A673 (cell line): Measurements from ENCODE around the gene FCMR.

Experiments
- CTCF ChIP-seq: fragments of 300-800, 200-600 bp; sonication (generic); conservative IDR thresholded peaks from 2 replicates; pipeline ENCODE4 v1.5.1; 2017; ENCODE audit warnings: low read depth, mild to moderate bottlenecking, antibody characterized with exemption, low read length, moderate library complexity, mixed read lengths
- EZH2 ChIP-seq: fragments of 200-600 bp; sonication (generic); IDR thresholded peaks from 2 replicates; pipeline ENCODE4 v1.6.1; 2017; ENCODE audit warnings: borderline replicate concordance, low read depth, mild to moderate bottlenecking, mixed read lengths, antibody characterized with exemption, low read length; ENCODE audit not compliant: poor library complexity, severe bottlenecking

- no peak for TF ChIP-seq CTCF
- no peak for TF ChIP-seq EZH2
Measured at GRCh38 chr1:206883876-206884275, 37.9 kb downstream of the FCMR start.
